Type B pancreatic cell (in vitro differentiated cells): ENCODE results near the gene NIPBL. TPM values are rescaled to one million over a fixed set of nuclear protein-coding genes. Genes with fewer than 3 reads are reported as not detected.

Source experiments
- DNase-seq: peaks from one replicate; pipeline ENCODE4 v3.0.0; 2021; ENCODE audit warnings: mixed read lengths; ENCODE audit not compliant: unreplicated experiment; ENCODE audit errors: extremely low spot score
- H3K27ac Mint-ChIP-seq: 2 replicates; pipeline ENCODE4 v1.8.0; 2021; ENCODE audit warnings: mild to moderate bottlenecking, mixed read lengths
- H3K27me3 Mint-ChIP-seq: 2 replicates; pipeline ENCODE4 v1.8.0; 2021; ENCODE audit warnings: mixed read lengths
- H3K36me3 Mint-ChIP-seq: 2 replicates; pipeline ENCODE4 v1.8.0; 2021; ENCODE audit warnings: mixed read lengths
- H3K4me1 Mint-ChIP-seq: one replicate; pipeline ENCODE4 v1.8.0; 2021; ENCODE audit warnings: mixed read lengths; ENCODE audit not compliant: unreplicated experiment
- H3K4me3 Mint-ChIP-seq: 2 replicates; pipeline ENCODE4 v1.8.0; 2021; ENCODE audit warnings: mild to moderate bottlenecking, mixed read lengths
- H3K9me3 Mint-ChIP-seq: 2 replicates; pipeline ENCODE4 v1.8.0; 2021; ENCODE audit warnings: mixed read lengths
- total RNA-seq: library from RNA; stranded (reverse); gene quantifications from 2 replicates; pipeline ENCODE4 v1.2.1, GENCODE V29; 2021; ENCODE audit warnings: low replicate concordance
- TF ChIP-seq, protein P1 (sequence below): fragments of 200-600 bp; sonication (generic); conservative IDR thresholded peaks from 2 replicates; pipeline ENCODE4 v1.5.0; 2021; ENCODE audit warnings: antibody characterized with exemption, mild to moderate bottlenecking

Gene NIPBL
- total RNA-seq, 1 donor from 2014 or later, result 65.7 TPM

DNA sequence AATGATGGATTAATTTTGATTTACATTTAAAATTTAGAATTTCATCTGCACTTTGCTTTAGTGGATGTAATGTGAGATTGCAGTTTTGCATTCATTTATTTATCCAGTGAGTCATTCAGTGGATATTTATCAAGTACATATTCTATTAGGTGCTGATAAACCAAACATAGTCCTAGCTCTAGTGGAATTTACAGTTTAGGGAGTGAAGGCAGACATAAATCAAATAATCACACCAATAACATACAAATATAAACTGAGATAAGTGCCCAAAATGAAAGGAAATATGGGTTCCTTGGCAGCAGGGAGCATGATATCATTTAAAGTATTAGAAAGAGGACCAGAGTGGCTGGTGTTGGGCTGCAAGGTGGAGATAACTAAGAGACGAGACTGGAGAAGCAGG lies 14.7 kb upstream of the NIPBL start:
- Mint-ChIP-seq H3K27ac (no peak overlapping the region), H3K9me3 (peaks cover 5% of the 10 kb centered on the region), H3K36me3 (peaks cover 10% of the 10 kb centered on the region), H3K4me1 (no peaks in the 10 kb centered on the region), H3K27me3 (no peaks in the 10 kb centered on the region), H3K4me3 (no peak overlapping the region)
- TF ChIP-seq, protein P1, sequence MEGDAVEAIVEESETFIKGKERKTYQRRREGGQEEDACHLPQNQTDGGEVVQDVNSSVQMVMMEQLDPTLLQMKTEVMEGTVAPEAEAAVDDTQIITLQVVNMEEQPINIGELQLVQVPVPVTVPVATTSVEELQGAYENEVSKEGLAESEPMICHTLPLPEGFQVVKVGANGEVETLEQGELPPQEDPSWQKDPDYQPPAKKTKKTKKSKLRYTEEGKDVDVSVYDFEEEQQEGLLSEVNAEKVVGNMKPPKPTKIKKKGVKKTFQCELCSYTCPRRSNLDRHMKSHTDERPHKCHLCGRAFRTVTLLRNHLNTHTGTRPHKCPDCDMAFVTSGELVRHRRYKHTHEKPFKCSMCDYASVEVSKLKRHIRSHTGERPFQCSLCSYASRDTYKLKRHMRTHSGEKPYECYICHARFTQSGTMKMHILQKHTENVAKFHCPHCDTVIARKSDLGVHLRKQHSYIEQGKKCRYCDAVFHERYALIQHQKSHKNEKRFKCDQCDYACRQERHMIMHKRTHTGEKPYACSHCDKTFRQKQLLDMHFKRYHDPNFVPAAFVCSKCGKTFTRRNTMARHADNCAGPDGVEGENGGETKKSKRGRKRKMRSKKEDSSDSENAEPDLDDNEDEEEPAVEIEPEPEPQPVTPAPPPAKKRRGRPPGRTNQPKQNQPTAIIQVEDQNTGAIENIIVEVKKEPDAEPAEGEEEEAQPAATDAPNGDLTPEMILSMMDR, result no peak
- DNase-seq, result no peak

DNA sequence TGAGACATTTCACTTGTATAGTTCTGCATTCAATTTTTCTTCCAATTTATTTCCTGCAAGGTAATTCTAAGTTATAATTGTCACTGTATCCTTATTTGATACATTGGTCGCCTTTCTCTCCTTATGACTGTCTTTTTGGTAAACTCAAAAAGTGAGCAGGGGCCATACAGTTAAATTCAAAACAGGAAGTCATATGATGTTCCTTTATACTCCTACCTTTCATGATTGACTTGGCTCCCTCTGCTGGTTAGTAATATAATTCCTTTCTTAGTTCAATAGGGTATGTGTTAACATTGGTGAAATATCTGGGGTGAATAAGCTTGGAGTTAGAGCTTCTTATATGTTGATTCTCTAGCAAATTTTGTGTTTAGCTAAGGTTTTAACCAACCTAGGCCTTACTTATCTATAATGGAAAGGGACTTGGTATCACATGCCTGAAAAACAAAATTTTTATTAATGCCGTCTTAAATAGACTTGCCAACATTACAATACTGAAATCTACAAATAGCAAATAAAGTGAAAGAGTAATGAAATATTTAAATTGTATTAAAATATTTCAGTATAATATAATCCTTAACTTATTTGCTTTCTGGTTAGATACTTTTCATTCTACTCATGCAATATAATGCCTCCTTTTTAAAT lies 6.0 kb upstream of the NIPBL start:
- TF ChIP-seq, protein P1, result peak; percentile 83
- H3K9me3 Mint-ChIP-seq, result peaks cover 5% of the 10 kb centered on the region
- H3K36me3 Mint-ChIP-seq, result peaks cover 17% of the 10 kb centered on the region
- no peaks in the 10 kb centered on the region for H3K27me3 Mint-ChIP-seq
- no peak overlapping the region for H3K27ac Mint-ChIP-seq
- DNase-seq, result no peak
- peaks cover 28% of the 10 kb centered on the region for H3K4me1 Mint-ChIP-seq
- H3K4me3 Mint-ChIP-seq, result no peak overlapping the region

DNA sequence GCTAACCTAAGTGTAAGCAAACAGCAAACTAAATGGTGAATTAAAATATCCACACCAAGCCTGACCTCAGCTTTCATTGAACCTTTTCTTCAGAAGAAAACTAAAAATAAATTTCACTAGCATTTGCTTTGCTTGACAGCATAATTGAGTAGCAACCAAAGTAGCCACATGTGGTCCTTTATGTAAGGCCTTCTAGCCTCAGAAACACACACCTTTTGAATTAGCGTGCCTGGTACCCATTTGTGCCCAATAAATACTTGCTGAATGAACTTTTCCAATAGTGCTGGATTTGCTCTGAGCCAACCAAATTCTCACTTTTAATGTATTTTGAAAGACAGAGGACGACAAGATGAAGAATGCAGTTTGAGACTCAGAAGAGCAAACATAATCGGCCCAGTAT lies 2.1 kb upstream of the NIPBL start:
- Mint-ChIP-seq H3K4me1 (peaks cover 32% of the 10 kb centered on the region), H3K4me3 (peak overlapping the region; percentile 92), H3K27ac (peak overlapping the region; percentile 95), H3K36me3 (peaks cover 8% of the 10 kb centered on the region), H3K27me3 (no peaks in the 10 kb centered on the region), H3K9me3 (no peaks in the 10 kb centered on the region)
- no peak for DNase-seq
- TF ChIP-seq, protein P1, result no peak

DNA sequence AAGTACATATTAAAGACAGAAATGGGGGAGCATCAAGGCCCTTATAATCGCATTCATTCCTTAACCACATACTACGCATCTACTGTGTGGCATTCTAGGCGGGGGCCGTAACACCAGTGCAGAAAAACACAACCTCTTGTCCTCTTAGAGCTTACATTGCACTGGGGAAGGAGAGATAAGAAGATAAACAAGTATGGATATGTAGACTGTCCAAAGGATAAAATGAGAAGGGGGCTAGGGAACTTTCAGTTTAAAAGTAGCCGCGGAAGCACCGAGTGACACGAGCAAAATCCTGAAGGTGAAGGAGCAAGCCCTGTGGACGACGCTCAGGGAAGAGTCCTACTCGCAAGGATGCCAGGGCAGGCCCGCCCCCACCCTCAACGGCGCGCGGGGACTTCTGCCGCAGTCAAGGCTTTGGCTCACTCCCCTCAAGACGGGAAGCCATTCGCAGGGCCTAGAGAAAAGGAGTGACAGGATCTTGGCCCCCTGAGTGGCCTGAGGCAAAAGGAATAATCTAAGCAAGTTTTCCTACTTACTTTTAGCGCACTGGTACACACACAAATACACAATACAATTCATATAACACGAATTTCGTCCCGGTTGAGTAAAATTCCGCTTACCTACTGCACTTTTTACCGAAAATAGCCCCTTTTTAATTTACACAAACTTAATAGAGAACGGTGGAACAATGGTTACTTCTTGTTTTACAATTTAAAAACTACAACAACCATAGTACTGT lies 1.3 kb upstream of the NIPBL start:
- Mint-ChIP-seq H3K4me1 (peaks cover 31% of the 10 kb centered on the region), H3K9me3 (no peaks in the 10 kb centered on the region)

DNA sequence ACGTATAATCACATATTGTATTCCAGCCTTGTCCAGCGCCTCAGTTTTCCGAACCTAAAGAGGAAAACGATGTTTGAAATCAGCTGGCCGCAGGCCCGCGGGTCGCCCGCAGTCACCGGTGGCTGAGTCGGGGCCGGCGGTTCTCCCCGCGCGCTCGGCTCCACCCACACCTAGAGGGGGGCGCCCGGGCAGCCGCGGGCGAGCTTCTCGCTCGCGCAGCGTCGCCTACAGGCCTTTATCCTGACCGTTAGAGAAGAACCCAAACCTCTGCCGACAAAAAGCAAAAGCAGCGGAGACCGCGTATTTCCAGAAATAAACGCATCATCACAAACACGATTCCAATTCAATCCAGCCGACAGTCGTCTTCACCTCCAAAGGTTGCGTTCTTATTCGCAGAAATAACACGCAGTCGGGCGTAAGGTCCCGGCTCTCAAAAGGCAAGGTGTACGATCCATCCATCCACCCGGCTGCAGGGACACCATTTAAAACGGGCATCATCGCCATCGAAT lies 725 bp upstream of the NIPBL start:
- peak; percentile 82 for DNase-seq
- no peaks in the 10 kb centered on the region for H3K9me3 Mint-ChIP-seq
- H3K36me3 Mint-ChIP-seq, result peaks cover 4% of the 10 kb centered on the region
- TF ChIP-seq, protein P1, result peak; percentile 54
- peak overlapping the region; percentile 92 for H3K4me3 Mint-ChIP-seq
- peaks cover 33% of the 10 kb centered on the region for H3K4me1 Mint-ChIP-seq
- peak overlapping the region; percentile 95 for H3K27ac Mint-ChIP-seq
- H3K27me3 Mint-ChIP-seq, result no peaks in the 10 kb centered on the region

More for the DNA sequence above, 1.3 kb upstream of the NIPBL start:
- Mint-ChIP-seq H3K36me3 (peaks cover 8% of the 10 kb centered on the region), H3K4me3 (peak overlapping the region; percentile 92), H3K27ac (peak overlapping the region; percentile 95), H3K27me3 (no peaks in the 10 kb centered on the region)
- TF ChIP-seq, protein P1, result no peak
- no peak for DNase-seq
